GM12872 (cell line): ENCODE results near the gene SETD1A.

Experiments used
- CTCF ChIP-seq: IDR thresholded peaks from 3 replicates; pipeline ENCODE4 v1.5.1; 2011; ENCODE audit warnings: low read depth, mild to moderate bottlenecking, low read length, moderate library complexity; ENCODE audit not compliant: insufficient read depth

Gene SETD1A

GRCh38 chr16:30921748-30922419, 35.7 kb upstream of the SETD1A start:
- peak; percentile 90 for TF ChIP-seq CTCF

- no peak for TF ChIP-seq CTCF
Measured at GRCh38 chr16:30922420-30922959, 35.1 kb upstream of the SETD1A start.

- TF ChIP-seq CTCF: no peak
Measured at GRCh38 chr16:30922960-30923535, 34.5 kb upstream of the SETD1A start.

- TF ChIP-seq CTCF: no peak
Measured at GRCh38 chr16:30923554-30924075, 33.9 kb upstream of the SETD1A start, which contains the start of gene FBXL19. TSS of gene FBXL19 (plus strand) at chr16:30923572. CDS start at chr16:30925755, 2,183 bp downstream.

- no peak for TF ChIP-seq CTCF
Measured at GRCh38 chr16:30924076-30924912, 33.3 kb upstream of the SETD1A start.

GRCh38 chr16:30924913-30925631, 32.5 kb upstream of the SETD1A start:
- TF ChIP-seq CTCF: no peak

GRCh38 chr16:30925632-30925987, 31.9 kb upstream of the SETD1A start:
- no peak for TF ChIP-seq CTCF
